CD14-positive monocyte (primary cell): Measurements from ENCODE around the gene NT5C1B. TPM values are rescaled to one million over a fixed set of nuclear protein-coding genes. Genes with fewer than 3 reads are reported as not detected.
"Not testable (repeated sequence)": the region's sequence is repeated elsewhere in the genome, so short reads cannot be mapped to it uniquely, and the experiment has no call there.

ENCODE experiments used
- DNase-seq, 3 donors: peaks; one replicate each; pipeline ENCODE4 v3.0.0-alpha.2; 2011 to 2022
- H2AFZ ChIP-seq: 2 replicates; pipeline ENCODE4 v1.6.0; 2012; ENCODE audit warnings: mild to moderate bottlenecking, low read depth, low read length, inconsistent platforms; ENCODE audit not compliant: insufficient read depth, poor library complexity, severe bottlenecking
- H3K27ac ChIP-seq, 2 donors: 1 replicate in 1 of 2; 2 replicates in 1 of 2; pipeline ENCODE4 v1.5.1; 2012 to 2013; ENCODE audit warnings: low read length in 2 of 2, control low read depth in 1 of 2, inconsistent platforms in 1 of 2, low read depth in 1 of 2, mild to moderate bottlenecking in 1 of 2
- H3K27me3 ChIP-seq, 2 donors: one replicate each; pipeline versions ENCODE4 v1.6.0 to v1.6.1; 2011 to 2013; ENCODE audit warnings: low read length in 2 of 2; ENCODE audit not compliant: control insufficient read depth in 2 of 2, insufficient read depth in 2 of 2
- H3K36me3 ChIP-seq, 2 donors: replicated peaks in 1 of 2; 1 replicate in 1 of 2; 2 replicates in 1 of 2; pipeline versions ENCODE4 v1.5.1 to v1.6.1; 2012 to 2013; ENCODE audit warnings: low read length in 2 of 2, control low read depth in 1 of 2, inconsistent platforms in 1 of 2, mild to moderate bottlenecking in 1 of 2; ENCODE audit not compliant: insufficient read depth in 2 of 2, control insufficient read depth in 1 of 2
- H3K4me1 ChIP-seq, 2 donors: 1 replicate in 1 of 2; 2 replicates in 1 of 2; pipeline versions ENCODE4 v1.5.1 to v1.6.1; 2012 to 2013; ENCODE audit warnings: low read length in 2 of 2, control low read depth in 1 of 2, inconsistent platforms in 1 of 2, mild to moderate bottlenecking in 1 of 2, moderate library complexity in 1 of 2; ENCODE audit not compliant: insufficient read depth in 2 of 2, control insufficient read depth in 1 of 2
- H3K4me2 ChIP-seq: replicated peaks from 2 replicates; pipeline ENCODE3; 2012; ENCODE audit warnings: low read length, moderate library complexity, mild to moderate bottlenecking; ENCODE audit not compliant: poor library complexity, severe bottlenecking; ENCODE audit errors: extremely low read depth
- H3K4me3 ChIP-seq, 3 experiments: fragments of 200-600 bp in 1 of 3; sonication (generic) in 1 of 3; replicated peaks in 1 of 3; 1 replicate in 2 of 3; 2 replicates in 1 of 3; pipeline ENCODE4 v1.5.1; 2011 to 2013; ENCODE audit warnings: low read length in 3 of 3, mild to moderate bottlenecking in 3 of 3, control low read depth in 2 of 3, low read depth in 2 of 3, inconsistent platforms in 1 of 3, moderate library complexity in 1 of 3
- H3K79me2 ChIP-seq: 2 replicates; pipeline ENCODE4 v1.6.0; 2012; ENCODE audit warnings: mild to moderate bottlenecking, control low read depth, inconsistent platforms, low read length, moderate library complexity; ENCODE audit not compliant: insufficient read depth
- H3K9ac ChIP-seq: 2 replicates; pipeline ENCODE4 v1.6.0; 2017; ENCODE audit warnings: low read length, mild to moderate bottlenecking; ENCODE audit not compliant: insufficient read depth, poor library complexity, severe bottlenecking
- H3K9me3 ChIP-seq, 2 donors: replicated peaks in 1 of 2; 1 replicate in 1 of 2; 2 replicates in 1 of 2; pipeline versions ENCODE4 v1.5.1 to v1.6.1; 2012 to 2013; ENCODE audit warnings: low read length in 2 of 2, control low read depth in 1 of 2; ENCODE audit not compliant: control insufficient read depth in 1 of 2, insufficient read depth in 1 of 2
- H4K20me1 ChIP-seq: 2 replicates; pipeline ENCODE4 v1.6.0; 2012; ENCODE audit warnings: mild to moderate bottlenecking, low read length, control low read depth, moderate library complexity; ENCODE audit not compliant: insufficient read depth
- H3K27ac Mint-ChIP-seq, 7 donors: one replicate each; pipeline ENCODE4 v1.8.0; 2020; ENCODE audit warnings: mild to moderate bottlenecking in 7 of 7, mixed read lengths in 7 of 7, moderate library complexity in 6 of 7, inconsistent platforms in 2 of 7
- H3K27me3 Mint-ChIP-seq, 3 donors: one replicate each; pipeline ENCODE4 v1.8.0; 2021 to 2022; ENCODE audit warnings: low read depth in 3 of 3, mild to moderate bottlenecking in 3 of 3, mixed read lengths in 3 of 3, moderate library complexity in 3 of 3, inconsistent platforms in 1 of 3
- H3K36me3 Mint-ChIP-seq, 2 donors: one replicate each; pipeline ENCODE4 v1.8.0; 2020; ENCODE audit warnings: mixed read lengths in 2 of 2, inconsistent platforms in 1 of 2, mild to moderate bottlenecking in 1 of 2
- H3K4me1 Mint-ChIP-seq: one replicate; pipeline ENCODE4 v1.8.0; 2020; ENCODE audit warnings: mild to moderate bottlenecking, mixed read lengths
- H3K4me3 Mint-ChIP-seq, 2 donors: one replicate each; pipeline ENCODE4 v1.8.0; 2020; ENCODE audit warnings: mild to moderate bottlenecking in 2 of 2, mixed read lengths in 2 of 2, moderate library complexity in 1 of 2
- H3K9me3 Mint-ChIP-seq, 7 donors: one replicate each; pipeline ENCODE4 v1.8.0; 2020 to 2022; ENCODE audit warnings: mixed read lengths in 7 of 7, mild to moderate bottlenecking in 6 of 7, moderate library complexity in 6 of 7, inconsistent platforms in 2 of 7
- WGBS: methylation state at CpG from one replicate; pipeline ENCODE4 v1.1.5; 2013; ENCODE audit warnings: missing lambda C conversion rate; ENCODE audit not compliant: insufficient coverage; 5-methylcytosine and 5-hydroxymethylcytosine counted together
- intact Hi-C, 2 donors: fragments of 100-400 bp; cut with micrococcal nuclease; formaldehyde crosslinking; loops; one replicate each; pipeline versions ENCODE4 v1.15.0 to v1.15.1; 2023
- polyA minus RNA-seq: library from RNA; depleted of rRNA, polyadenylated mRNA; stranded (reverse); fragments of >200 nt; gene quantifications from 2 replicates; pipeline ENCODE4 v1.2.3, GENCODE V29; 2012
- polyA plus RNA-seq, 3 donors: library from polyadenylated mRNA; depleted of rRNA in 1 of 3; unstranded in 2 of 3; stranded (reverse) in 1 of 3; fragments of 300-500 nt in 2 of 3; fragments of >200 nt in 1 of 3; fragmentation: Illumina TruSeq in 2 of 3; gene quantifications; 1 replicate in 2 of 3; 2 replicates in 1 of 3; pipeline ENCODE4 v1.2.3, GENCODE V29; 2012 to 2021
- total RNA-seq, 12 experiments: library from RNA in 1 of 12; stranded (reverse) in 1 of 12; fragments of 120-200 nt in 1 of 12; gene quantifications; one replicate each; pipeline ENCODE4 v1.2.4 and lab custom pipeline; 2013 to 2026; ENCODE audit warnings: mixed read lengths in 6 of 12, inconsistent platforms in 1 of 12
- TF ChIP-seq, protein P1 (sequence below): fragments of 200-600 bp; IDR thresholded peaks from one replicate; pipeline ENCODE4 v1.8.0; 2022; ENCODE audit warnings: antibody characterized with exemption, mild to moderate bottlenecking

NT5C1B gene
- total RNA-seq (2013): not detected
- polyA plus RNA-seq (not detected), polyA minus RNA-seq (not detected in 2 replicates), total RNA-seq (lab: John Stamatoyannopoulos, UW) (0 to 0.60 (median 0) reads per million in 11 experiments)

DNA sequence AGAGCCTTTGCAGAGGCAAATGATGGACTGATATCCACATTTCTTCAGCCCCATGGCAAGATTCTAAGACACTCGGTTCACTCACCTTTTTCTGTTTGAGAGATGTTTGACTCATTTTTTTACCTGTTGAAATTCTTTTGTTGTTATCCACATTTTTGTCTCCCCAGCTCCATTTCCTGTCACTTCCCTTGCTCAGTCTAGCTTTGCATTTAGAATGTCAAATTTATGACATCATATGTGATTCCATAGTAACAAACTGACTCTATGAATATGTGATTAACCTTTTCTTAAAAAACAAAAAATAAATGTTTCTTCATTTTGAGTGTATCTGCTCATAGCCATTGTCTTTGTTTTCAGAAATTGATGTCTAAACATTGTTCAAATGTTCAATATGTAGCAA is at the start of gene NT5C1B:
Gene NT5C1B (minus strand): TSS at position 216 of the 400 bp plus-strand sequence. CDS start 101 bp downstream, at position 115.
- intact Hi-C loops: no loop called here
- WGBS: no CpG with 5 or more reads among the region's 1 CpG
- Histone ChIP-seq H3K36me3 (no peaks in the 10 kb centered on the region), H3K27ac (no peak within 1 kb of the TSS), H3K79me2 (no peaks in the 10 kb centered on the region), H3K4me2 (no peak within 1 kb of the TSS), H3K9me3 (peaks cover 5 to 23% of the 10 kb centered on the region in 2 donors), H3K9ac (no peak within 1 kb of the TSS), H3K27me3 (no peaks in the 10 kb centered on the region), H3K4me1 (no peaks in the 10 kb centered on the region), H3K4me3 (no peak within 1 kb of the TSS), H4K20me1 (no peaks in the 10 kb centered on the region), H2AFZ (no peak within 1 kb of the TSS)
- DNase-seq: no peak
- no peak within 1 kb of the TSS for H3K4me3 Mint-ChIP-seq
- H3K9me3 Mint-ChIP-seq: peaks cover 7 to 25% (median 13%) of the 10 kb centered on the region in 7 donors
- H3K27ac Mint-ChIP-seq: no peak within 1 kb of the TSS
- TF ChIP-seq, protein P1, sequence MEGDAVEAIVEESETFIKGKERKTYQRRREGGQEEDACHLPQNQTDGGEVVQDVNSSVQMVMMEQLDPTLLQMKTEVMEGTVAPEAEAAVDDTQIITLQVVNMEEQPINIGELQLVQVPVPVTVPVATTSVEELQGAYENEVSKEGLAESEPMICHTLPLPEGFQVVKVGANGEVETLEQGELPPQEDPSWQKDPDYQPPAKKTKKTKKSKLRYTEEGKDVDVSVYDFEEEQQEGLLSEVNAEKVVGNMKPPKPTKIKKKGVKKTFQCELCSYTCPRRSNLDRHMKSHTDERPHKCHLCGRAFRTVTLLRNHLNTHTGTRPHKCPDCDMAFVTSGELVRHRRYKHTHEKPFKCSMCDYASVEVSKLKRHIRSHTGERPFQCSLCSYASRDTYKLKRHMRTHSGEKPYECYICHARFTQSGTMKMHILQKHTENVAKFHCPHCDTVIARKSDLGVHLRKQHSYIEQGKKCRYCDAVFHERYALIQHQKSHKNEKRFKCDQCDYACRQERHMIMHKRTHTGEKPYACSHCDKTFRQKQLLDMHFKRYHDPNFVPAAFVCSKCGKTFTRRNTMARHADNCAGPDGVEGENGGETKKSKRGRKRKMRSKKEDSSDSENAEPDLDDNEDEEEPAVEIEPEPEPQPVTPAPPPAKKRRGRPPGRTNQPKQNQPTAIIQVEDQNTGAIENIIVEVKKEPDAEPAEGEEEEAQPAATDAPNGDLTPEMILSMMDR: no peak
- no peaks in the 10 kb centered on the region for H3K4me1 Mint-ChIP-seq
- H3K36me3 Mint-ChIP-seq: no peaks in the 10 kb centered on the region
- H3K27me3 Mint-ChIP-seq: peaks cover 0 to 3% (median 0%) of the 10 kb centered on the region in 3 donors

DNA sequence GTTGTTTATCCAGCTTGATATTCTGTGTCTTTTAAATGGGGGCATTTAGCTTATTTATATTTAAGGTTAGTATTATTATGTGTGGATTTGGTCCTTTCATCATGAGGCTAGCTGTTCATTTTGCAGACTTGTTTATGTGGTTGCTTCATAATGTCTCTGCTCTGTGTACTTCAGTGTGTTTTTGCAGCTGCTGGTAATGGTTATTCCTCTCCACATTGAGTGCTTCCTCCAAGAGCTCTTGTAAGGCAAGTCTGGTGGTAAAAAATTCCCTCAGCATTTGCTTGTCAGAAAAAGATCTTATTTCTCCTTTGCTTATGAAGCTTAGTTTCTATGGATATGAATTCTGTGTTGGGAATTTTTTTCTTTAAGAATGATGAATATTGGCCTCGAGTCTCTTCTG is 47.8 kb upstream of the NT5C1B start:
- H3K36me3 Mint-ChIP-seq: no peaks in the 10 kb centered on the region

DNA sequence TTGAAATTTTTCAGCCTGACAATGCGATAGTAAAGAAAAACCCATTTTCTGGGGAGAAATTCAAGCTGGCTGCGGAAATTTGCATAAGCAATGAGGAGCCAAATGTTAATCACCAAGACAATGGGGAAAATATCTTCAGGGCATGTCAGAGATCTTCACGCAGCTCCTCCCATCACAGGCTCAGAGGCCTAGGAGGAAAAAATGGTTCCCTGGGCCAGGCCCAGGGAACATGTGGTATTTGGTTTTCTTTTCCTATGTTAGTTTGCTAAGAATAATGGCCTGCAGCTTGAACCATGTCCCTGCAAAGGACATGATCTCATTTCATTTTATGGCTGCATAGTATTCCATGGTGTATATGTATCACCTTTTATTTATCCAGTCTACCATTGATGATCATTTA is 43.3 kb upstream of the NT5C1B start:
- H3K36me3 Mint-ChIP-seq, DNase-seq, H3K4me3 ChIP-seq, H2AFZ ChIP-seq, H3K4me1 Mint-ChIP-seq, H3K27me3 Mint-ChIP-seq, H3K4me1 ChIP-seq, H3K27ac ChIP-seq, H3K4me2 ChIP-seq, H4K20me1 ChIP-seq, H3K27ac Mint-ChIP-seq, H3K79me2 ChIP-seq, H3K27me3 ChIP-seq, H3K4me3 Mint-ChIP-seq, intact Hi-C loops, H3K36me3 ChIP-seq, H3K9ac ChIP-seq: not testable (repeated sequence)
- 82% methylated on average over 2 of the region's 3 CpGs for WGBS
- peaks cover 0 to 22% of the 10 kb centered on the region in 2 donors for H3K9me3 ChIP-seq
- H3K9me3 Mint-ChIP-seq: peaks cover 8 to 39% (median 20%) of the 10 kb centered on the region in 7 donors

More for the DNA sequence above, 47.8 kb upstream of the NT5C1B start:
- Histone ChIP-seq H3K4me1 (no peaks in the 10 kb centered on the region), H3K27ac (no peak overlapping the region), H3K9me3 (peaks cover 25 to 30% of the 10 kb centered on the region in 2 donors), H3K4me3 (no peak overlapping the region), H3K9ac (no peak overlapping the region), H3K27me3 (no peaks in the 10 kb centered on the region), H3K4me2 (no peak overlapping the region), H3K79me2 (no peaks in the 10 kb centered on the region), H3K36me3 (no peaks in the 10 kb centered on the region), H4K20me1 (no peaks in the 10 kb centered on the region), H2AFZ (no peak overlapping the region)
- Mint-ChIP-seq H3K27ac (no peak overlapping the region), H3K4me1 (no peaks in the 10 kb centered on the region), H3K9me3 (peaks cover 24 to 48% (median 40%) of the 10 kb centered on the region in 7 donors), H3K4me3 (no peak overlapping the region), H3K27me3 (no peaks in the 10 kb centered on the region)
- TF ChIP-seq, protein P1: no peak
- intact Hi-C loops: no loop called here
- 71% methylated on average over 1 of the region's 1 CpG for WGBS
- DNase-seq: no peak
